ENCODE measurements around the gene IQSEC3.

The IQSEC3 gene

GRCh38 chr12:104551-105081 lies 38.0 kb downstream of the IQSEC3 start (continued):
- TF ChIP-seq ZBTB6 (tag by site-specific recombination; IDR thresholded peaks at IDR 0.05) (no peak), GFI1B (tag by site-specific recombination; IDR thresholded peaks at IDR 0.05) (no peak), ZNF366 (tag by site-specific recombination; conservative IDR thresholded peaks at IDR 0.05) (peak; percentile 78), ZNF202 (tag by site-specific recombination; IDR thresholded peaks at IDR 0.05; ENCODE audit: borderline replicate concordance) (no peak), ZFP3 (tag by site-specific recombination; IDR thresholded peaks at IDR 0.05; ENCODE audit: low read depth) (0 out of 2 replicates have a peak, but pooled peaks have one; percentile 3), ZNF121 (tag by site-specific recombination; IDR thresholded peaks at IDR 0.05) (peak; percentile 35; the same call in 1 of the 2 replicates), ZNF350 (tag by site-specific recombination; IDR thresholded peaks at IDR 0.05) (no peak), ZNF214 (tag by site-specific recombination; IDR thresholded peaks at IDR 0.05; ENCODE audit: borderline replicate concordance) (no peak), INSM2 (tag by site-specific recombination; IDR thresholded peaks at IDR 0.05) (peak; percentile 92), ZNF398 (tag by site-specific recombination; IDR thresholded peaks at IDR 0.05) (peak; percentile 21; the same call in 1 of the 2 replicates), ZNF292 (tag by site-specific recombination; IDR thresholded peaks at IDR 0.05; ENCODE audit: borderline replicate concordance, low read depth) (no peak), ATF2 (tag by site-specific recombination; IDR thresholded peaks at IDR 0.05; ENCODE audit: low read depth) (peak; percentile 71), ZNF157 (tag by site-specific recombination; IDR thresholded peaks at IDR 0.05) (no peak), ZNF639 (tag by site-specific recombination; IDR thresholded peaks at IDR 0.05) (peak; percentile 78), ZNF488 (tag by site-specific recombination; IDR thresholded peaks at IDR 0.05) (no peak), ZNF221 (tag by site-specific recombination; IDR thresholded peaks at IDR 0.05; ENCODE audit: borderline replicate concordance) (no peak), ZNF132 (tag by site-specific recombination; IDR thresholded peaks at IDR 0.05; ENCODE audit: borderline replicate concordance) (no peak), EGR2 (tag by site-specific recombination; IDR thresholded peaks at IDR 0.05; ENCODE audit: low read depth) (peak; percentile 73), ZBTB21 (tag by site-specific recombination; IDR thresholded peaks at IDR 0.05) (peak; percentile 85), ZNF701 (tag by site-specific recombination; IDR thresholded peaks at IDR 0.05) (no peak), ZNF830 (tag by site-specific recombination; IDR thresholded peaks at IDR 0.05; ENCODE audit: low read depth) (no peak), ZBTB17 (tag by site-specific recombination; IDR thresholded peaks at IDR 0.05) (peak; percentile 89), PRDM4 (tag by site-specific recombination; IDR thresholded peaks at IDR 0.05) (peak; percentile 91)
- TF ChIP-seq, protein P1, sequence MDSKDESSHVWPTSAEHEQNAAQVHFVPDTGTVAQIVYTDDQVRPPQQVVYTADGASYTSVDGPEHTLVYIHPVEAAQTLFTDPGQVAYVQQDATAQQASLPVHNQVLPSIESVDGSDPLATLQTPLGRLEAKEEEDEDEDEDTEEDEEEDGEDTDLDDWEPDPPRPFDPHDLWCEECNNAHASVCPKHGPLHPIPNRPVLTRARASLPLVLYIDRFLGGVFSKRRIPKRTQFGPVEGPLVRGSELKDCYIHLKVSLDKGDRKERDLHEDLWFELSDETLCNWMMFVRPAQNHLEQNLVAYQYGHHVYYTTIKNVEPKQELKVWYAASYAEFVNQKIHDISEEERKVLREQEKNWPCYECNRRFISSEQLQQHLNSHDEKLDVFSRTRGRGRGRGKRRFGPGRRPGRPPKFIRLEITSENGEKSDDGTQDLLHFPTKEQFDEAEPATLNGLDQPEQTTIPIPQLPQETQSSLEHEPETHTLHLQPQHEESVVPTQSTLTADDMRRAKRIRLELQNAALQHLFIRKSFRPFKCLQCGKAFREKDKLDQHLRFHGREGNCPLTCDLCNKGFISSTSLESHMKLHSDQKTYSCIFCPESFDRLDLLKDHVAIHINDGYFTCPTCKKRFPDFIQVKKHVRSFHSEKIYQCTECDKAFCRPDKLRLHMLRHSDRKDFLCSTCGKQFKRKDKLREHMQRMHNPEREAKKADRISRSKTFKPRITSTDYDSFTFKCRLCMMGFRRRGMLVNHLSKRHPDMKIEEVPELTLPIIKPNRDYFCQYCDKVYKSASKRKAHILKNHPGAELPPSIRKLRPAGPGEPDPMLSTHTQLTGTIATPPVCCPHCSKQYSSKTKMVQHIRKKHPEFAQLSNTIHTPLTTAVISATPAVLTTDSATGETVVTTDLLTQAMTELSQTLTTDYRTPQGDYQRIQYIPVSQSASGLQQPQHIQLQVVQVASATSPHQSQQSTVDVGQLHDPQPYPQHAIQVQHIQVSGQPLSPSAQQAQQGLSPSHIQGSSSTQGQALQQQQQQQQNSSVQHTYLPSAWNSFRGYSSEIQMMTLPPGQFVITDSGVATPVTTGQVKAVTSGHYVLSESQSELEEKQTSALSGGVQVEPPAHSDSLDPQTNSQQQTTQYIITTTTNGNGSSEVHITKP (tag by site-specific recombination; IDR thresholded peaks at IDR 0.05), result peak; percentile 48; the same call in 1 of the 2 replicates
